VCaP (cell line): Measurements from ENCODE around the gene GSTK1.

Experiments used
- H3K27ac ChIP-seq: fragments of 450-650 bp; 2 replicates; pipeline ENCODE4 v1.5.1; 2017
- CTCF ChIP-seq: fragments of 450-650 bp; conservative IDR thresholded peaks from 2 replicates; pipeline ENCODE4 v1.5.1; 2017; ENCODE audit warnings: mild to moderate bottlenecking, moderate library complexity

Gene GSTK1

GRCh38 chr7:143284591-143285469, 21.6 kb downstream of the GSTK1 start, which contains the start of gene TMEM139:
TMEM139 (plus strand) TSS chr7:143284958; CDS start chr7:143285958, 1,000 bp downstream.
- no peak for TF ChIP-seq CTCF
- no peak within 1 kb of the TSS for H3K27ac ChIP-seq

- no peak overlapping the region for H3K27ac ChIP-seq
- no peak for TF ChIP-seq CTCF
Observed at GRCh38 chr7:143285470-143285778, 22.2 kb downstream of the GSTK1 start.

GRCh38 chr7:143285806-143286521, 22.7 kb downstream of the GSTK1 start:
- no peak overlapping the region for H3K27ac ChIP-seq
- no peak for TF ChIP-seq CTCF

- no peak for TF ChIP-seq CTCF
- H3K27ac ChIP-seq: no peak overlapping the region
Observed at GRCh38 chr7:143286522-143286890, 23.3 kb downstream of the GSTK1 start.

GRCh38 chr7:143287339-143287934, 24.2 kb downstream of the GSTK1 start:
- H3K27ac ChIP-seq: peak overlapping the region; percentile 94
- TF ChIP-seq CTCF: no peak

DNA sequence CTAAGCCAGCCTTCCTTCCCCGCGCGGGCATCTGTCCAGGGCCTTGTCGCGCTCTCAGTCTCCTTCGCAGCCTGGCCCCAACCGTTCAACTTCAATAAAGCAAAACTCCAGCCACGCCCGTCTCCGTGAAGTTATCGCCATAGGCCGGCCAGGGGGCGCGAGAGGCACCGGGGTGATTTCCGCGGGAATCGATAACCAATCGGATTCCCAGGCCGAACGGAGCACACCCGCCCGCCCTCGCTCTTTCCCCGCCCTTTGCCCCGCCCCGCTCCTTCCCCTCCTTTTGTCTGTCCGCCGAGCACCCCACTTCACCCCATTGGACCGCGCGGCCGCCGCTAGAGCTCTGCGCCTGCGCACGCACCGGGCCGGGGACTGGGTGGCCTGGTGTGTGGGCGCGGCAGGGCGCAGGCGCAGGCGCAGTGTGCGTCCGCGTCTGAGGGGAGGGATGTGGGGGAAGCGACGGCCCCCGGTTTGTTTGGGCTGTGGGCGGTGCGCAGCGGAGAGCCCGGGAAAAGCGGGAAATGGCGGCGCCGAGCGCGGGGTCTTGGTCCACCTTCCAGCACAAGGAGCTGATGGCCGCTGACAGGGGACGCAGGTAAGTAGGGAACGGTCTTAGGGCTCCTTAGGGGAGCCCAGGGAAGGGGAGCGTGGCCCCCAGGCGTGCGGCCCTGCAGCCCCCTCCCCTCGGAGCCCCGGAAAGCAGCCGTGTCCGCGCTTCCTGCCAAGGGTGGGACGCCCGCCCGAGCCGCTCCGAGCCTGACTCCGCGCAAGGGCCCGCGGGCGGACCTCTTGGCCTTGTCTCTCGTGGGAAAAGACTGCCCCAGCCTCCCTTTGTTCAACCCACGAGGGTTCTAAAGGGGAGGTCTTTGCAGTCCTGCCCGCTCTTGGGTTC, 24.9 kb downstream of the GSTK1 start, which contains the start of gene CASP2:
TSS of gene CASP2 (plus strand) at position 417 of the 892 bp plus-strand sequence. CDS start at position 522, 105 bp downstream.
- TF ChIP-seq CTCF: peak; percentile 51
- H3K27ac ChIP-seq: peak within 1 kb of the TSS; percentile 94
